ENCODE data around the gene SHISA7. TPM values are rescaled to one million over a fixed set of nuclear protein-coding genes. Genes with fewer than 3 reads are reported as not detected.

SHISA7 gene
- total RNA-seq, 1 experiment from 2014 or later = not detected

GRCh38 chr19:55459551-55459949, 16.4 kb upstream of the SHISA7 start:
- no peak for DNase-seq
- intact Hi-C loops (cut with micrococcal nuclease; ENCODE audit: unreplicated experiment) = no loop called here
- Mint-ChIP-seq H3K4me3 (ENCODE audit: unreplicated experiment) (no peak overlapping the region), H3K4me1 (ENCODE audit: low read depth, unreplicated experiment) (peaks cover 1% of the 10 kb centered on the region), H3K36me3 (ENCODE audit: insufficient read depth, unreplicated experiment) (peaks cover 28% of the 10 kb centered on the region), H3K9me3 (ENCODE audit: unreplicated experiment) (no peaks in the 10 kb centered on the region), H3K27ac (ENCODE audit: unreplicated experiment) (no peak overlapping the region), H3K27me3 (ENCODE audit: insufficient read depth, unreplicated experiment) (peaks cover 3% of the 10 kb centered on the region)
- POLR2A ChIA-PET = no interaction called here
- Histone ChIP-seq H3K27me3 (replicated peaks; ENCODE audit: control insufficient read depth, insufficient read depth, low read length) (no peaks in the 10 kb centered on the region), H3K9me3 (no peaks in the 10 kb centered on the region), H3K4me3 (ENCODE audit: low read depth, low read length) (no peak overlapping the region), H3K4me1 (peaks cover 13% of the 10 kb centered on the region), H3K36me3 (ENCODE audit: control insufficient read depth, insufficient read depth, low read length) (no peaks in the 10 kb centered on the region; the same call in 1 of the 2 replicates)
- no TSS peak for BruUV-seq (replicated peaks)
- CTCF ChIA-PET = no interaction called here
- TF ChIP-seq CTCF (IDR thresholded peaks at IDR 0.05; ENCODE audit: insufficient read depth in 1 of 2, low read depth in 1 of 2, low read length in 1 of 2, severe bottlenecking in 1 of 2, unreplicated experiment in 1 of 2) = no peak

DNA sequence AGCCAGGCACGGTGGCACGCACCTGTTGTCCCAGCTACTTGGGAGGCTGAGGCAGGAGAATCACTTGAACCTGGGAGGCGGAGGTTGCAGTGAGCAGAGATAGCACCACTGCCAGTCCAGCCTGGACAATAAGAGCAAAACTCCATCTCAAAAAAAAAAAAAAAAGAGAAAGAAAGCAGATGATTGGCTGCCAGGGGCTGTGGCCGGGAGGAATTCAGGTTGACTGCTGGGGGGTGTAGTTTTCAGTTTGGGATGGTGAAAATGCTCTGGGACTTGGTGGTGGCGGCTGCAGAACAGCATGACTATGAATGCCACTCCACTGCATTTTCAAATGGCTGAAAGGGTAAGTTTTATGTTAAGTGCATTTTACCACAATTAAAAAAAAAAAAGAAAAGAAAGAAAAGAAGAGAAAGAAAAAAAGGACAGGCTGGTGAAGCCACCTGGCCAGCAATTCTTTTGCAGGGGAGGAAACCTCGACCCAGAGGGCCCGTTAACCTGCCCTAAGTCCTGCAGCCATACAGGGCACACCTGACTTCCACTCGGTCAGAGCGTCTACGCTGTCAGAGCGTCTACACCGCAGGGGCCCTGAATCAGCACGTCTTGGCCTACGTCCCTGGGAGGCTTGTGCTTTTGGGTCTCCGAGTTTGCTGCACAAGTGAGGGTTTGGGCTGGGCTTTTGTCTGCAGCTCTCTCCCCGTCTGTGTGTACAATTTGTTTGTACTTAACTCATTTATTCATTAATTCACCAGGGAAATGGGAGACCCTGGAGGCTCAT, 14.8 kb upstream of the SHISA7 start:
- H3K4me1 ChIP-seq = peaks cover 26% of the 10 kb centered on the region
- ChIA-PET POLR2A (no interaction called here), CTCF (no interaction called here)
- no peak overlapping the region for H3K4me3 ChIP-seq (ENCODE audit: low read depth, low read length)
- H3K4me1 Mint-ChIP-seq (ENCODE audit: low read depth, unreplicated experiment) = peaks cover 15% of the 10 kb centered on the region
- no peak overlapping the region for H3K4me3 Mint-ChIP-seq (ENCODE audit: unreplicated experiment)
- intact Hi-C loops (cut with micrococcal nuclease; ENCODE audit: unreplicated experiment) = no loop called here
- H3K36me3 Mint-ChIP-seq (ENCODE audit: insufficient read depth, unreplicated experiment) = peaks cover 28% of the 10 kb centered on the region
- H3K27me3 Mint-ChIP-seq (ENCODE audit: insufficient read depth, unreplicated experiment) = peaks cover 4% of the 10 kb centered on the region
- H3K9me3 Mint-ChIP-seq (ENCODE audit: unreplicated experiment) = no peaks in the 10 kb centered on the region
- H3K27me3 ChIP-seq (replicated peaks; ENCODE audit: control insufficient read depth, insufficient read depth, low read length) = no peaks in the 10 kb centered on the region
- H3K9me3 ChIP-seq = no peaks in the 10 kb centered on the region
- H3K36me3 ChIP-seq (ENCODE audit: control insufficient read depth, insufficient read depth, low read length) = no peaks in the 10 kb centered on the region; the same call in none of the 2 replicates
- TF ChIP-seq CTCF (IDR thresholded peaks at IDR 0.05; ENCODE audit: insufficient read depth in 1 of 2, low read depth in 1 of 2, low read length in 1 of 2, severe bottlenecking in 1 of 2, unreplicated experiment in 1 of 2) = no peak
- BruUV-seq (replicated peaks) = no TSS peak
- no peak overlapping the region for H3K27ac Mint-ChIP-seq (ENCODE audit: unreplicated experiment)
- no peak for DNase-seq

DNA sequence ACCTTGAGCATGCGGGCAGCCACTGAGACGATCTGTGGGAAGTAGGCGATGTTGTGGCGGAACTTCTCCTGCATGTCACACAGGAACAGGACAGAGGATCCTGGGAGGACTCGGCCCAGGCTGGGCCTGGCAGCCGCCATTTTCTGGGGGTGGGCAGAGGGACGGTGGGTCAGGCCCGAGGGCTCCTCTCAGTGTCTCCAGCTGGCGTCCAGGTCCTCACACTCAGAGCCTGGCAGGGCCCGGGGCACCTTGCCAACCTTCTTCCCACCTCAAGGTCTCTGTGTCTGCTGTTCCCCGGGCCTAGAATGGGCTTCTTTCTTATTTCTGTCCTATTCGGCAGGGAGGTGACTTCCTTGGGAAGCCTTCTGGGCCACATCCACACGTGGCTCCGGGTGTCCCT, 13.2 kb upstream of the SHISA7 start:
- no peaks in the 10 kb centered on the region for H3K9me3 Mint-ChIP-seq (ENCODE audit: unreplicated experiment)
- Histone ChIP-seq H3K9me3 (no peaks in the 10 kb centered on the region), H3K36me3 (ENCODE audit: control insufficient read depth, insufficient read depth, low read length) (no peaks in the 10 kb centered on the region; the same call in none of the 2 replicates), H3K4me3 (ENCODE audit: low read depth, low read length) (no peak overlapping the region), H3K27me3 (replicated peaks; ENCODE audit: control insufficient read depth, insufficient read depth, low read length) (no peaks in the 10 kb centered on the region), H3K4me1 (peaks cover 31% of the 10 kb centered on the region)
- no TSS peak for BruUV-seq (replicated peaks)
- H3K4me3 Mint-ChIP-seq (ENCODE audit: unreplicated experiment) = no peak overlapping the region
- H3K4me1 Mint-ChIP-seq (ENCODE audit: low read depth, unreplicated experiment) = peaks cover 15% of the 10 kb centered on the region
- no peak overlapping the region for H3K27ac Mint-ChIP-seq (ENCODE audit: unreplicated experiment)
- intact Hi-C loops (cut with micrococcal nuclease; ENCODE audit: unreplicated experiment) = no loop called here
- H3K27me3 Mint-ChIP-seq (ENCODE audit: insufficient read depth, unreplicated experiment) = peaks cover 9% of the 10 kb centered on the region
- ChIA-PET POLR2A (no interaction called here), CTCF (no interaction called here)
- DNase-seq = no peak
- H3K36me3 Mint-ChIP-seq (ENCODE audit: insufficient read depth, unreplicated experiment) = peaks cover 17% of the 10 kb centered on the region
- no peak for TF ChIP-seq CTCF (IDR thresholded peaks at IDR 0.05; ENCODE audit: insufficient read depth in 1 of 2, low read depth in 1 of 2, low read length in 1 of 2, severe bottlenecking in 1 of 2, unreplicated experiment in 1 of 2)
